HG02588 (cell line): ENCODE measurements around the gene KIRREL1.
A peak's percentile ranks its signal among the peaks of the same experiment; 100 is the strongest.
"Not testable (repeated sequence)": the region's sequence is repeated elsewhere in the genome, so short reads cannot be mapped to it uniquely, and the experiment has no call there.

Source experiments
- ATAC-seq: cut with Tn5 transposase; IDR thresholded peaks from one replicate; pipeline ENCODE4 v1.9.1; 2021; ENCODE audit warnings: mild to moderate bottlenecking, moderate library complexity; ENCODE audit not compliant: unreplicated experiment

KIRREL1 gene

GRCh38 chr1:158126425-158126824 is 133.0 kb downstream of the KIRREL1 start:
- ATAC-seq: peak; percentile 80

DNA sequence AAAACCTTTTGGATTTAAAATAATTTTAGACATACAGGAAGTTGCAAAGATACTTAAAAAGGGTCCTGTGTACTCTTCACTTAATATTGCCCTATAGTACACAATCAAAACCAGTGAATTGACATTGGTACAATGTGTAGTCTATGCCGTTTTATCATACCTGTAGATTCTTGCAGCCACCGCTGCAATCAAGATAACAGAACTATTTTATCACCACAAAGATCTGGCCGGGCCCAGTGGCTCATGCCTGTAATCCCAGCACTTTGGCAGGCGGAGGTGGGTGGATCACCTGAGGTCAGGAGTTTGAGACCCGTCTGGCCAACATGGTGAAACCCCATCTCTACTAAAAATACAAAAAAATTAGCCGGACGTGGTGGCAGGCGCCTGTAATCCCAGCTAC is 135.1 kb downstream of the KIRREL1 start:
- ATAC-seq: not testable (repeated sequence)

DNA sequence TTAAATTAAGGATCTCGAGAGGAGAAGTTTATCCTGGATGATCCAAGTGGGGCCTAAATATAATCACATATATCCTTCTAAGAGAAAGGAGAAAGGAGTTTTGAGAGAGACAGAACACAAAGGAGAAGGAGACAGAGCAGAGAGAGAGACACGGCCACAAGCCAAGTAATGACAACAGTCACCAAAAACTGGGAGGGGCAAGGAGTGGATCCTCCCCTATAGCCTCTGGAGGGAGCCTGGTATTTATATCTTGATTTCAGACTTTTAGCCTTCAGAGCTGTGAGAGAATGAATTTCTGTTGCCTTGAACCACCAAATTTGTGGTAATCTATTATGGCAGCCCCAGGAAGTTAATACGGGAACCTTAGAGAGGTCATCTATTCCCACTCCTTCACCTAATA is 137.8 kb downstream of the KIRREL1 start:
- ATAC-seq: no peak

- ATAC-seq: no peak
Observed at GRCh38 chr1:158140764-158141192, 147.3 kb downstream of the KIRREL1 start.

DNA sequence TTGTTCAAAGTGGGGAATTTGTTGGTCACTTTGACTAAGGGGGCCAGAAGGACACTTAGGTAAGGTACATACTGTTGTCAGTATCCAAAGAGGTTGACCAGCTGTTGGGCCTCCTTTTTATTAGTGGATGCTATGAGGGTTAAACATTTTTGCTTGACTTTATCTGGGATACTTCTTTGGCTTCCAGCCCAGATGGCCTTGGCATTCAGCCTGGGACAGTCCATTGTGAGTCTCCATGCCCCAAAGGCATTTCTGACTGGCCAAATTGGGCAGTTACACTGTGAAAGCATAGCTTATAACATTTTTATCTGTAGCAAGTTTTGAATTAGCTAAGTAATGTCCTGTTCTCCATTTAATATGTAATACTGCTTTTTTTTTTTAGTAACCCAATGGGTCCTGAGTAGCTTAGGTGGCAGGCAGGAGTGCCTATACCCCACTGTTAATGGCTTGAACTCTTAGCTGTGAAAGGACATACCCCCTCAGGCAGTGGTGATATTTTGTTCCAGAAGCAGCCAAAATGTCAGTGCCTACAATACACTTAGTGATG is 151.8 kb downstream of the KIRREL1 start:
- ATAC-seq: no peak

GRCh38 chr1:158146165-158146564 is 152.7 kb downstream of the KIRREL1 start:
- no peak for ATAC-seq

- no peak for ATAC-seq
Observed at GRCh38 chr1:158146739-158147138, 153.3 kb downstream of the KIRREL1 start.

DNA sequence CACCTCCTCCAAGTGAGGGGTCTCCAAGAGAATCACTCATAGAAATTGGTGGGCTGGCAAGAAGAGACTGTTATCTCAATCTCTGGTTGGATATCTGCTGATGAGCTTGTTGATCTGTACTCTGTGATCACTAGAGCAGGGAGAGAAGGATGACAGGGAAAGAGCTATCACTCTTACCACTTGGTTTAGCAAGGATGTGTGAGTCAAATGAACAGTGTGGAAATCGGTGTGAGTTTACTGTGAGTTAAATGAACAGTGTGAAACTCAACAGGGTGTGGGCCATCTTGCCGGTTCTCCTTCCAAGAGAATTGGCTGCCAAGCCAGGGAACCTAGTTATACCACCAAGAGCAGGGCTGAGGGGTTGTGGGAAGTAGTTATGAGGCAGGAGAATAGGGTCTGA is 154.0 kb downstream of the KIRREL1 start:
- no peak for ATAC-seq

DNA sequence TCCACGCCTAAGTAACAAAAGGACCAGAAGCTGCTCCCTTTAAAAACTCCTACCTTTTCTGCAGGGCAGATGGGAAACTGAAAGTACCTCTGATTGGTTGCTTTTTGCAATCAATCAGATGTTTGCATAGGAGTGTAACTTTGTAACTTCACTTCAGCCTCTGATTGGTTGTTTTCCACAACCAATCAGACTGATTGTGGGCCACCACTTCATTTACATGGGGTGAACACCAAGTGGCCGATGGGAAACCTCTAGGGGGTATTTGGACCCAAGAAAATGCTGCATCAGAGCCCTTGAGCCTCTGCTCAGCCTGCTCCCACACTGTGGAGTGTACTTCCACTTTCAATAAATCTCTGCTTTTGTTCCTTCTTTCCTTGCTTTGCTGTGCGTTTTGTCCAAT is 154.4 kb downstream of the KIRREL1 start:
- ATAC-seq: no peak

- no peak for ATAC-seq
Observed at GRCh38 chr1:158148468-158148867, 155.0 kb downstream of the KIRREL1 start.

- no peak for ATAC-seq
Observed at GRCh38 chr1:158149175-158149574, 155.7 kb downstream of the KIRREL1 start.
